GM18907 (cell line): ENCODE results near the gene RPS2.

ENCODE experiments used
- ATAC-seq: cut with Tn5 transposase; IDR thresholded peaks from one replicate; pipeline ENCODE4 v1.9.1; 2021; ENCODE audit warnings: mild to moderate bottlenecking, moderate library complexity; ENCODE audit not compliant: unreplicated experiment

Gene RPS2

GRCh38 chr16:1982991-1983543 is 18.4 kb upstream of the RPS2 start:
- ATAC-seq, result no peak

GRCh38 chr16:1982013-1982433 is 17.4 kb upstream of the RPS2 start:
- ATAC-seq, result no peak

GRCh38 chr16:1981398-1981836 is 16.8 kb upstream of the RPS2 start, which contains the start of gene NOXO1:
Gene NOXO1, minus strand, starts transcription at chr16:1981469. Its CDS starts 290 bp downstream, at chr16:1981179.
- ATAC-seq, result no peak

- ATAC-seq, result no peak
Measured at GRCh38 chr16:1980770-1981087, 16.1 kb upstream of the RPS2 start.

- no peak for ATAC-seq
Measured at GRCh38 chr16:1980030-1980769, 15.6 kb upstream of the RPS2 start.

- no peak for ATAC-seq
Measured at GRCh38 chr16:1979271-1980029, 14.8 kb upstream of the RPS2 start.

DNA sequence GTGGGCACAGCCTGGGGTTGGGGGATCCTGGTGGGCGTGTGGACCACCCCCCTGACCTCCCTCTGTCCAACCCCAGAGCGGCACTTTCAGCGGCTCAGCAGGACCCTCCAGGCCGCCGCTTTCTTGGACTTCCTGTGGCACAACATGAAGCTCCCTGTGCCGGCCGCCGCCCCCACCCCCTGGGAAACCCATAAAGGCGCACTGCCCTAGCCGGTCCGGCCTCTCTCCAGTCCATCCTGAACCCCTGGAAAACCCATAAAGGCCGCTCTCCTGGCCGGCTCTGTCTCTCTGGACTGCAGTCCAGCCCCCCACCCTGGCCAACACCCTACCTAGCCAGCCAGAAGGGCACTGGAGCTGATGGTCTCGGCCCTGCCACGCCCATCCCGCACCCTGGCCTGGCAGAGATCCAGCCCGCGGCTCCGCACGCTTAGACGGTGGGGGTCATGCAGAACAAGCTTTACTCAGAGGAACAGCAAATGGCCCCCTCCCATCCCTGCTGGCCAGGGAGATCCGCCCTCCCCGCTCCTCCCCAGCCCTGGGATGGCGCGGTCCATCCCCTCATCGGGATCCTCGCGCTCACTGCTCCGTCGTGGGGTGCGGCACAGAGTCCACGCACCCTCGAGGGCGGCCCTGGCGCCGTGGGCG is 14.0 kb upstream of the RPS2 start:
- no peak for ATAC-seq

DNA sequence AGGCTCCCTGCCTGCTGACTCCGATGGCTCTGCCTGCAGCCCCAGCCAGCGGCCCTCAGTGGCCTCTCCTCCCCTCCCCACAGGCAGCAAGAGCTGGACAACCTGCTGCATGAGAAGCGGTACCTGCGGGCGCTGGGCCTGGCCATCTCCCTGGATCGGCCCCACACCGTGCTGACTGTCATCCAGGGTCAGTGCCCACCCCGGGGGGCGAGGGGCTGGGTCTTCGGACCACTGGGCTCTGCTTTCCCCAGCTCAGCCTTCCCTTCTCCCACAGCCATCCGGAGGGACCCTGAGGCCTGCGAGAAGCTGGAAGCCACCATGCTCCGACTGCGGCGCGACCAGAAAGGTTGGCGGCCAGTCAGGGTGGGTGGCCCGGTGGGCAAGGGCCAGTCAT is 13.2 kb upstream of the RPS2 start:
- ATAC-seq, result no peak

DNA sequence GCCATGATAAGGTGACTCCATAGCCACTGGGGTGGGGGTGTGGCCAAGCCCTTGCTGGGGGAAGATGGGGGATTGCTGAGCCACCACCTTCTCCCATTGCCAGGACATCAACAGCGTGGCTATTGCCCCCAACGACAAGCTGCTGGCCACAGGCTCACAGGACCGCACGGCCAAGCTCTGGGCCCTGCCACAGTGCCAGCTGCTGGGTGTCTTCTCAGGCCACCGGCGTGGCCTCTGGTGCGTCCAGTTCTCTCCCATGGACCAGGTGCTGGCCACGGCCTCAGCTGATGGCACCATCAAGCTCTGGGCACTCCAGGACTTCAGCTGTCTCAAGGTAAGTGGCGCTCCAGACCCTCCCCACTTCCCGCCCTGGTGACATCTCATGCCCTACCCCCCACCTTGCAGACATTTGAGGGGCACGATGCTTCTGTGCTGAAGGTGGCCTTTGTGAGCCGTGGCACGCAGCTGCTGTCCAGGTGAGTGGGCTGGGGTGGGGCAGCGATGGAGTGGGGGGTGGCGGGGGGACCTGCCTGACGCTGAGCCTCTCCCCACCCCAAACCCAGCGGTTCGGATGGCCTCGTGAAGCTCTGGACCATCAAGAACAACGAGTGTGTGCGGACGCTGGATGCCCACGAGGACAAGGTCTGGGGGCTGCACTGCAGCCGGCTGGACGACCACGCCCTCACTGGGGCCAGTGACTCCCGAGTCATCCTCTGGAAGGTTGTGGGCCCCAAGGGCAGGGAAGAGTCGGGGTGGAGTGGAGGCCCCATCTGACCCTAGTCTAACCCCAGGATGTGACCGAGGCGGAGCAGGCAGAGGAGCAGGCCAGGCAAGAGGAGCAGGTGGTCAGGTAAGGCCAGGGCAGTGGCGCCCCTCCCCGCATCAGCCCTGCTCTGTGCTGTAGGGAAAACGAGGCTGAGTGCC is 12.6 kb upstream of the RPS2 start:
- no peak for ATAC-seq

DNA sequence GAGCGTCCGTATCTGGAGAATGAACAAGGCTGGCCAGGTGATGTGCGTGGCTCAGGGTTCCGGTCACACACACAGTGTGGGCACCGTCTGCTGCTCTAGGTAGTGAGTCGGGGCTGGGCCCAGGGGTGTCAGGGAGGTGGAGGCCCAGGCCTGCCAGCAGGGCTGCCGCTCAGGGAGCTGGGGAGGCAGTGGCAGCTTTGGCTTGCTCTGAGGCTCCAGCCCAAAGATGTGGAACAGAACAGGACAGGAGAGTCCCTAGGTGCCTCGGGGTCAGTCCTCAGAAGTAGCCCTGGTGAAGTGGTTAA is 11.5 kb upstream of the RPS2 start:
- no peak for ATAC-seq

GRCh38 chr16:1975432-1976215 is 11.0 kb upstream of the RPS2 start:
- no peak for ATAC-seq

DNA sequence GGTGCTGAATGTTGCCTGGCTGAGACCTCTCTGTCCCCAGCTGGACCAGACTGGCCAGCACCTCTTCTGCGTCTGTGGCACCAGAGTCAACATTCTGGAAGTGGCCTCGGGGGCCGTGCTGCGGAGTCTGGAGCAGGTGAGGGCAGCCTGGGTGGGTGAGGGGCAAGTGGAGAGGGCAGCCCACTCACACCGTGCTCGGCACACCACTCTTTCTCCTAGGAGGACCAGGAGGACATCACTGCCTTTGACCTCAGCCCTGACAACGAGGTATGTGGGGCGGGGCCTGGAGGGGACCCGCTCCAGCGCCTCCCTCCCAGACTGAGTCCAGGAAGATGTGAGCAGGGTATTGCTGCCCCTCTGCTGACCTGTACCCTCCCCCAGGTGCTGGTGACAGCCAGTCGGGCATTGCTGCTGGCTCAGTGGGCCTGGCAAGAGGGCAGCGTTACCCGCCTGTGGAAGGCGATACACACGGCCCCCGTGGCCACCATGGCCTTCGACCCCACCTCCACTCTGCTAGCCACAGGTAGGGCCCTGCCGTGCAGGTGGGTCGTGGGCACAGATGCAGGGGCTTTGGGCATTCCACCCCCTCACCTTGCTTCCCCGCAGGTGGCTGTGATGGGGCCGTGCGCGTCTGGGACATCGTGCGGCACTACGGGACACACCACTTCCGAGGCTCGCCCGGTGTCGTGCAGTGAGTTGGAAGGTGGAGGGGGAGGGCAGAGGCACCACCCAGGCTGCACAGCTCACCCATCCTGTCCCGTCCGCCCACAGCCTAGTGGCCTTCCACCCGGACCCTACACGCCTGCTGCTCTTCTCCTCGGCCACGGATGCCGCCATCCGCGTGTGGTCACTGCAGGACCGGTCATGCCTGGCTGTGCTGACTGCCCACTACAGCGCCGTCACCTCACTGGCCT is 9.8 kb upstream of the RPS2 start:
- ATAC-seq, result no peak

DNA sequence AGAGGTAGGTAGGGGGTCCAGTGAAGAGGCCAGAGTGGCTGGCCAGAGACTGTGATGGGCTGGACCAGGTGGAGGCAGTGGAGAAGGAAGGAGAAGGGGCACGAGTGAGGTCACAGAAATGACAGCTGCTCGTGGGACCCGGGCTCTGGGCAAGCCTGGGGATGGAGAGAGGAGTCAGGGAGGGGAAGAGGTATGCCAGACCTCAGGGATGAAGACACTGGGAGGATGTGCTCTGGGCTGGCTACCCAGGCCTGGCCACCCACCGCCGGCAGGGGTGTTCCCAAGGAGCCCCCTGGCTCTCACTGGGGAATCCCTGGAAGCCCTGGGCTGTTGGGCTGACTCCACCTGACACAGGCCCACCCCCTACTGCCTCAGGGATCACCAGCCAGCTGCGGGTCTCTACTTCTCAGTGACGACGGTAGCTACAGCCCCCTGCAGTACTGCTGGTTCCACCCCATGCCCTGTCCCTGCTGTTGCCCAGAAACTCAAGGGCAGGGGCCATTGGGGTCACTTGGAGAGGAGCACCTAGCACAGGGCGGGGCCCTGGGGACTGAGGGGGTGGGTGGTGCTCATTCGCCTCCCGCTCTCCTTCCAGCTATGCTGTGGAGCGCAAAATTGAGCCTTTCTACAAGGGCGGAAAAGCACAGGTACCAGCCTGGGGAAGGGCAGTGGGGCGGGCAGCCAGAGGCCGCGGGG is 9.0 kb upstream of the RPS2 start:
- no peak for ATAC-seq

DNA sequence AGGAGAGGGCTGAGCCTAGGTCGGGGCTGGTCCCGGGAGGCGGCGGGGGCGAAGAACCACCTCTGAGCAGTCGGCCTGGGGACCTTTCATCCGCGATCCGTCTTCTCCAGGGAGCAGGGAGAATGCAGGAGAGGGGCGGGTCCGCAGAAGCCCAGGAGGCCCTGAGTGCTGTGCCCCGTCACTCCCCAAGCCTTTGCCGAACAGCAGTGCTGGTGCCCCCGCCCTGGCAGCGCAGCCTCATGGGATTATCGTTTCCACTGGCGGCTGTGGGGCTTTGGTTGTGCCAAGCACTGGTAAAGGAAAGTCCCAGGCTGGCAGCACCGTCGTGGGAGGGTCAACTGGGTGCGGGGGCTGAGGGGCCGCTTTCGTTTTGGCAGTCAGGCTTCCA is 7.9 kb upstream of the RPS2 start:
- ATAC-seq, result no peak

- ATAC-seq, result peak; percentile 74
Measured at GRCh38 chr16:1971796-1972489, 7.3 kb upstream of the RPS2 start, which contains the start of gene TBL3. Gene TBL3, plus strand, starts transcription at chr16:1972053. Its CDS starts 112 bp downstream, at chr16:1972165.

GRCh38 chr16:1968146-1968953 is 3.7 kb upstream of the RPS2 start:
- no peak for ATAC-seq

DNA sequence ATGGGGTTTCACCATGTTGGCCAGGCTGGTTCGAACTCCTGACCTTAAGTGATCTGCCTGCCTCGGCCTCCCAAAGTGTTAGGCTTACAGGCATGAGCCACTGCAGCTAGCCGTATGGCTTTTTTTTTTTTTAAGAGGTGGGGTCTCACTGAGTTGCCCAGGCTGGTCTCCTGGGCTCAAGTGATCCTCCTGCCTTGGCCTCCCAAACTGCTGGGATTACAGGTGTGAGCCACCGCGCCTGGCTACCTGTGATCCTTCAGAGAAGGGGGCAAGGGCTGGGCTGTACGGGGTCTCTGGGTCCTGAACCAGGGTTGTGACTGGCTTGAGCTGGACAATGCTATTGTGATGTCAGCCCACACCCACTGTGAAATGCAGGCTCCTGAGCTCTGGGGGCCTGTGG is 1.8 kb upstream of the RPS2 start, which contains the start of gene RNF151:
TSS of gene RNF151 (plus strand) at position 397 of the 400 bp plus-strand sequence. CDS start 26 bp downstream, outside the sequence.
- no peak for ATAC-seq
